Measurements from ENCODE around the gene SFXN1. TPM values are rescaled to one million over a fixed set of nuclear protein-coding genes. Genes with fewer than 3 reads are reported as not detected.

The SFXN1 gene
- total and polyA plus RNA-seq, 2 donors (not counting 3 experiments of a cell fraction or from before 2014, with no cell fraction given), result 61.7 to 69.3 TPM

DNA sequence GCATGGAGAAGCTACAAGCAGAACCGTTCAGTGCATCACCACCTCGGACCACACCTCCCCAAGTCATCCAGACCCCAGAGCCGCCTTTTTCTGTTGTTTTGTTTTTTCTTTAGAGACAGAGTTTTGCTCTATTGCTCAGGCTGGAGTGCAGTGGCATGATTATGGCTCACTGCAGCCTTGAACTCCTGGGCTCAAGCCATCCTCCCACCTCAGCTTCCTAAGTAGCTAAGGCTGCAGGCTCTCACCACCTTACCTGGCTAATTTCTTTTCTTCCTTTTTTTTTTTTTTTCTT lies 13.5 kb upstream of the SFXN1 start:
- ChIA-PET CTCF (interaction anchor here (0.7 to 3.4 kb wide), 15 partner anchors 9 to 92 kb away, joined by 3 to 29 read pairs (median 5); partner anchors contain the start of genes DRD1 and SFXN1), POLR2A (no interaction called here)
- no peaks in the 10 kb centered on the region for H3K36me3 ChIP-seq (ENCODE audit: control insufficient read depth in 2 of 2, extremely low read depth in 1 of 2, insufficient read depth in 2 of 2, low read length in 2 of 2)

More for the DNA sequence above, 13.5 kb upstream of the SFXN1 start:
- Histone ChIP-seq H4K20me1 (replicated peaks; ENCODE audit: control insufficient read depth, extremely low read depth, insufficient read depth, low read length) (no peaks in the 10 kb centered on the region), H3K9me3 (replicated peaks; ENCODE audit: control insufficient read depth, insufficient read depth, low read length) (no peaks in the 10 kb centered on the region), H3K9me1 (replicated peaks; ENCODE audit: control insufficient read depth, extremely low read depth, insufficient read depth, low read length) (no peaks in the 10 kb centered on the region), H3K79me2 (ENCODE audit: control insufficient read depth, insufficient read depth, low read length) (no peaks in the 10 kb centered on the region), H2AFZ (ENCODE audit: low read depth, low read length) (no peak overlapping the region), H3K27me3 (ENCODE audit: control insufficient read depth in 2 of 2, insufficient read depth in 2 of 2, low read length in 2 of 2) (peaks cover 0 to 1% of the 10 kb centered on the region in 2 experiments), H3K27ac (ENCODE audit: insufficient read depth, low read depth, low read length) (no peak overlapping the region), H3K4me1 (ENCODE audit: control insufficient read depth, extremely low read depth, insufficient read depth, low read length) (no peaks in the 10 kb centered on the region), H3K4me3 (replicated peaks in 1 of 3; ENCODE audit: insufficient read depth in 1 of 3, low read depth in 1 of 3, low read length in 3 of 3) (no peak overlapping the region), H3K9ac (replicated peaks; ENCODE audit: extremely low read depth, insufficient read depth, low read length) (no peak overlapping the region), H3K4me2 (ENCODE audit: insufficient read depth, low read length) (no peak overlapping the region)
- no peak for DNase-seq (ENCODE audit: low read depth, low spot score)
- no peak for FAIRE-seq
- TF ChIP-seq JUN (IDR thresholded peaks at IDR 0.05; ENCODE audit: borderline replicate concordance, insufficient read depth, insufficient read length, low read depth) (no peak), POLR2A (IDR thresholded peaks at IDR 0.05; ENCODE audit: low read depth, low read length) (no peak), POLR2AphosphoS5 (IDR thresholded peaks at IDR 0.05; ENCODE audit: insufficient read depth, low read depth, low read length) (no peak), GATA2 (IDR thresholded peaks at IDR 0.05; ENCODE audit: insufficient read depth, insufficient read length, low read depth, low read length) (no peak), EZH2 (IDR thresholded peaks at IDR 0.05; ENCODE audit: borderline replicate concordance, low read depth, low read length, severe bottlenecking) (no peak), FOS (IDR thresholded peaks at IDR 0.05; ENCODE audit: borderline replicate concordance, insufficient read depth, low read length) (no peak), MYC (IDR thresholded peaks at IDR 0.05; ENCODE audit: low read depth, low read length) (no peak)
- TF ChIP-seq, protein P1, sequence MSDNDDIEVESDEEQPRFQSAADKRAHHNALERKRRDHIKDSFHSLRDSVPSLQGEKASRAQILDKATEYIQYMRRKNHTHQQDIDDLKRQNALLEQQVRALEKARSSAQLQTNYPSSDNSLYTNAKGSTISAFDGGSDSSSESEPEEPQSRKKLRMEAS (IDR thresholded peaks at IDR 0.05; ENCODE audit: insufficient read depth, insufficient read length), result no peak
- TF ChIP-seq, protein P2, sequence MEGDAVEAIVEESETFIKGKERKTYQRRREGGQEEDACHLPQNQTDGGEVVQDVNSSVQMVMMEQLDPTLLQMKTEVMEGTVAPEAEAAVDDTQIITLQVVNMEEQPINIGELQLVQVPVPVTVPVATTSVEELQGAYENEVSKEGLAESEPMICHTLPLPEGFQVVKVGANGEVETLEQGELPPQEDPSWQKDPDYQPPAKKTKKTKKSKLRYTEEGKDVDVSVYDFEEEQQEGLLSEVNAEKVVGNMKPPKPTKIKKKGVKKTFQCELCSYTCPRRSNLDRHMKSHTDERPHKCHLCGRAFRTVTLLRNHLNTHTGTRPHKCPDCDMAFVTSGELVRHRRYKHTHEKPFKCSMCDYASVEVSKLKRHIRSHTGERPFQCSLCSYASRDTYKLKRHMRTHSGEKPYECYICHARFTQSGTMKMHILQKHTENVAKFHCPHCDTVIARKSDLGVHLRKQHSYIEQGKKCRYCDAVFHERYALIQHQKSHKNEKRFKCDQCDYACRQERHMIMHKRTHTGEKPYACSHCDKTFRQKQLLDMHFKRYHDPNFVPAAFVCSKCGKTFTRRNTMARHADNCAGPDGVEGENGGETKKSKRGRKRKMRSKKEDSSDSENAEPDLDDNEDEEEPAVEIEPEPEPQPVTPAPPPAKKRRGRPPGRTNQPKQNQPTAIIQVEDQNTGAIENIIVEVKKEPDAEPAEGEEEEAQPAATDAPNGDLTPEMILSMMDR (IDR thresholded peaks at IDR 0.05; ENCODE audit: extremely low read depth in 1 of 2, insufficient read depth in 1 of 2, low read depth in 1 of 2, low read length in 2 of 2), result no peak
- BruUV-seq (replicated peaks), result no TSS peak
- dilution Hi-C loops (cut with MboI; ENCODE audit: extremely low pct_ligation_motif_present, low sequenced_read_pairs) (no loop called here), intact Hi-C loops (cut with micrococcal nuclease) (no loop called here)
